B cell (primary cell): ENCODE data around the gene TNIK. TPM values are rescaled to one million over a fixed set of nuclear protein-coding genes. Genes with fewer than 3 reads are reported as not detected.

Experiments used
- ATAC-seq: fragments of 200-7000 bp; cut with Tn5 transposase; one replicate; pipeline ENCODE4 v1.10.0; 2021; ENCODE audit warnings: low read depth, mild to moderate bottlenecking, moderate number of reproducible peaks, moderate library complexity
- CTCF ChIA-PET: fragments of 350-600 bp; sonication (Branson Sonifier 250); formaldehyde crosslinking; loops from one replicate; lab custom pipeline; 2021; ENCODE audit warnings: antibody characterized with exemption, inconsistent platforms; lab: Charles Lee
- POLR2A ChIA-PET: fragments of 350-600 bp; sonication (Branson Sonifier 250); formaldehyde crosslinking; loops from one replicate; lab custom pipeline; 2021; ENCODE audit warnings: antibody characterized with exemption; lab: Charles Lee
- DNase-seq: peaks from one replicate; pipeline ENCODE4 v3.0.0; 2013
- H2AFZ ChIP-seq: 2 replicates; pipeline ENCODE4 v1.6.1; 2012; ENCODE audit warnings: mild to moderate bottlenecking, low read depth, low read length; ENCODE audit not compliant: insufficient read depth, poor library complexity, severe bottlenecking
- H3K27ac ChIP-seq, 2 donors: 1 replicate in 1 of 2; 2 replicates in 1 of 2; pipeline ENCODE4 v1.5.1; 2012 to 2013; ENCODE audit warnings: low read length in 2 of 2, mild to moderate bottlenecking in 2 of 2, moderate library complexity in 1 of 2
- H3K27me3 ChIP-seq, 4 experiments: fragments of 200-600 bp in 1 of 4; sonication (generic) in 1 of 4; replicated peaks in 1 of 4; 1 replicate in 2 of 4; 2 replicates in 2 of 4; pipeline versions ENCODE4 v1.6.1 to v1.7.0; 2013 to 2016; ENCODE audit warnings: low read length in 3 of 4, mild to moderate bottlenecking in 2 of 4, mixed read lengths in 1 of 4, moderate library complexity in 1 of 4; ENCODE audit not compliant: insufficient read depth in 4 of 4, control insufficient read depth in 3 of 4; ENCODE audit errors: control extremely low read depth in 1 of 4
- H3K36me3 ChIP-seq, 2 experiments: replicated peaks in 1 of 2; 1 replicate in 1 of 2; 2 replicates in 1 of 2; pipeline versions ENCODE4 v1.6.1 to v1.7.1; 2013; ENCODE audit warnings: low read length in 1 of 2; ENCODE audit not compliant: insufficient read depth in 2 of 2, control insufficient read depth in 1 of 2; ENCODE audit errors: control extremely low read depth in 1 of 2, extremely low read depth in 1 of 2
- H3K4me1 ChIP-seq, 2 donors: fragments of 200-600 bp in 1 of 2; sonication (generic) in 1 of 2; 1 replicate in 1 of 2; 2 replicates in 1 of 2; pipeline versions ENCODE4 v1.5.1 to v1.6.1; 2013 to 2017; ENCODE audit warnings: low read length in 2 of 2; ENCODE audit not compliant: control insufficient read depth in 2 of 2, insufficient read depth in 2 of 2
- H3K4me2 ChIP-seq: replicated peaks from 2 replicates; pipeline ENCODE3; 2012; ENCODE audit warnings: mild to moderate bottlenecking, low read depth, low read length; ENCODE audit not compliant: poor library complexity, severe bottlenecking
- H3K4me3 ChIP-seq, 5 experiments: fragments of 200-600 bp in 1 of 5; sonication (generic) in 1 of 5; 1 replicate in 3 of 5; 2 replicates in 2 of 5; pipeline versions ENCODE4 v1.5.1 to v1.7.0; 2011 to 2016; ENCODE audit warnings: low read length in 4 of 5, mild to moderate bottlenecking in 4 of 5, low read depth in 2 of 5, control low read depth in 1 of 5, moderate library complexity in 1 of 5; ENCODE audit not compliant: insufficient read depth in 1 of 5; ENCODE audit errors: control extremely low read depth in 1 of 5, extremely low read depth in 1 of 5
- H3K79me2 ChIP-seq: fragments of 200-600 bp; sonication (generic); one replicate; pipeline ENCODE4 v1.6.0; 2016; ENCODE audit warnings: low read length; ENCODE audit not compliant: control insufficient read depth, insufficient read depth
- H3K9ac ChIP-seq: fragments of 200-600 bp; sonication (generic); 2 replicates; pipeline ENCODE4 v1.6.1; 2017; ENCODE audit warnings: mild to moderate bottlenecking, low read length, moderate library complexity
- H3K9me3 ChIP-seq, 3 donors: one replicate each; pipeline versions ENCODE4 v1.6.1 to v1.7.1; 2013; ENCODE audit warnings: low read length in 2 of 3; ENCODE audit not compliant: control insufficient read depth in 2 of 3, insufficient read depth in 1 of 3; ENCODE audit errors: control extremely low read depth in 1 of 3
- H4K20me1 ChIP-seq: 2 replicates; pipeline ENCODE4 v1.6.0; 2012; ENCODE audit warnings: mild to moderate bottlenecking, low read length; ENCODE audit not compliant: insufficient read depth, control insufficient read depth, poor library complexity, severe bottlenecking
- H3K27ac Mint-ChIP-seq: one replicate; pipeline ENCODE4 v1.8.0; 2021; ENCODE audit warnings: mixed read lengths
- H3K27me3 Mint-ChIP-seq: one replicate; pipeline ENCODE4 v1.8.0; 2021; ENCODE audit warnings: mixed read lengths
- H3K4me1 Mint-ChIP-seq: one replicate; pipeline ENCODE4 v1.8.0; 2021; ENCODE audit warnings: mixed read lengths
- H3K4me3 Mint-ChIP-seq: one replicate; pipeline ENCODE4 v1.8.0; 2021; ENCODE audit warnings: mixed read lengths
- H3K9me3 Mint-ChIP-seq: one replicate; pipeline ENCODE4 v1.8.0; 2022; ENCODE audit warnings: mixed read lengths; ENCODE audit not compliant: insufficient read depth
- EZH2 ChIP-seq: IDR thresholded peaks from 2 replicates; pipeline ENCODE4 v1.6.1; 2012; ENCODE audit warnings: borderline replicate concordance, low read depth, mild to moderate bottlenecking, moderate library complexity, low read length; ENCODE audit not compliant: insufficient read depth, poor library complexity, severe bottlenecking
- WGBS: methylation state at CpG from one replicate; pipeline ENCODE4 v1.1.5; 2013; ENCODE audit warnings: missing lambda C conversion rate; ENCODE audit not compliant: insufficient coverage; 5-methylcytosine and 5-hydroxymethylcytosine counted together
- intact Hi-C: fragments of 100-400 bp; cut with micrococcal nuclease; formaldehyde crosslinking; loops from one replicate; pipeline ENCODE4 v1.10.0; 2022
- polyA plus RNA-seq: library from polyadenylated mRNA; depleted of rRNA; stranded (reverse); fragments of >200 nt; gene quantifications from 2 replicates; pipeline ENCODE4 v1.2.3, GENCODE V29; 2012
- total RNA-seq, 2 donors: library from RNA; stranded (reverse); fragments of 120-200 nt in 1 of 2; gene quantifications; 1 replicate in 1 of 2; 2 replicates in 1 of 2; pipeline versions ENCODE4 v1.2.3 to v1.2.4, GENCODE V29; 2013 to 2022
- TF ChIP-seq, protein P1 (sequence below): fragments of 200-600 bp; IDR thresholded peaks from one replicate; pipeline ENCODE4 v1.8.0; 2022; ENCODE audit warnings: antibody characterized with exemption, mild to moderate bottlenecking

Gene TNIK
- total and polyA plus RNA-seq, 2 donors (not counting 1 experiment from before 2014, with no cell fraction given), result 0.66 to 7.7 TPM

DNA sequence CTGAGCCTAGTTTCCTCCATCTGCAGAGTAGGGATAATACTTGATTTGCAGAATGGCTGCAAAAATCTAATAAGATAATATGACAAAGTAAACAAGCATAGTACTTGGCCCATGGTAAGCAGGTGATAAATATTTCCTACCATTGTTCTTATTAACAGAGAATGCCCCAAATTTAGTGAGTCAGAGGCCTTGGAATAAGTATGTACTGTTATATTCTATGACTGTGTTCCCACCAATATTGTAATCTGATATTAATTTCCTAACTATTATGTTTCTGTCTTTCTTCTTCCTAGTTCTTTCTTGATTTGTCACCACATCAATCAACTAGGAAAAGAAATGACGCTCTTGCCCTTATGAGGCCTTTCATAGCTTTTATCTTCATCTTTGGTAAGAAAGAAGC is 255.3 kb downstream of the TNIK start:
- H3K9me3 Mint-ChIP-seq, result no peaks in the 10 kb centered on the region
- ChIA-PET POLR2A (no interaction called here), CTCF (no interaction called here)
- no peaks in the 10 kb centered on the region for H3K27me3 Mint-ChIP-seq
- H3K4me1 Mint-ChIP-seq, result no peaks in the 10 kb centered on the region
- DNase-seq (no peak), ATAC-seq (no peak)
- Histone ChIP-seq H3K36me3 (no peaks in the 10 kb centered on the region), H2AFZ (no peak overlapping the region), H4K20me1 (no peaks in the 10 kb centered on the region), H3K4me3 (no peak overlapping the region), H3K9ac (no peak overlapping the region), H3K9me3 (no peaks in the 10 kb centered on the region), H3K27me3 (no peaks in the 10 kb centered on the region), H3K4me1 (no peaks in the 10 kb centered on the region), H3K4me2 (no peak overlapping the region), H3K79me2 (no peaks in the 10 kb centered on the region), H3K27ac (no peak overlapping the region)
- H3K27ac Mint-ChIP-seq, result no peak overlapping the region
- no CpG with 5 or more reads among the region's 1 CpG for WGBS
- intact Hi-C loops, result no loop called here
- no peak for TF ChIP-seq EZH2
- TF ChIP-seq, protein P1, sequence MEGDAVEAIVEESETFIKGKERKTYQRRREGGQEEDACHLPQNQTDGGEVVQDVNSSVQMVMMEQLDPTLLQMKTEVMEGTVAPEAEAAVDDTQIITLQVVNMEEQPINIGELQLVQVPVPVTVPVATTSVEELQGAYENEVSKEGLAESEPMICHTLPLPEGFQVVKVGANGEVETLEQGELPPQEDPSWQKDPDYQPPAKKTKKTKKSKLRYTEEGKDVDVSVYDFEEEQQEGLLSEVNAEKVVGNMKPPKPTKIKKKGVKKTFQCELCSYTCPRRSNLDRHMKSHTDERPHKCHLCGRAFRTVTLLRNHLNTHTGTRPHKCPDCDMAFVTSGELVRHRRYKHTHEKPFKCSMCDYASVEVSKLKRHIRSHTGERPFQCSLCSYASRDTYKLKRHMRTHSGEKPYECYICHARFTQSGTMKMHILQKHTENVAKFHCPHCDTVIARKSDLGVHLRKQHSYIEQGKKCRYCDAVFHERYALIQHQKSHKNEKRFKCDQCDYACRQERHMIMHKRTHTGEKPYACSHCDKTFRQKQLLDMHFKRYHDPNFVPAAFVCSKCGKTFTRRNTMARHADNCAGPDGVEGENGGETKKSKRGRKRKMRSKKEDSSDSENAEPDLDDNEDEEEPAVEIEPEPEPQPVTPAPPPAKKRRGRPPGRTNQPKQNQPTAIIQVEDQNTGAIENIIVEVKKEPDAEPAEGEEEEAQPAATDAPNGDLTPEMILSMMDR, result no peak
- no peak overlapping the region for H3K4me3 Mint-ChIP-seq

DNA sequence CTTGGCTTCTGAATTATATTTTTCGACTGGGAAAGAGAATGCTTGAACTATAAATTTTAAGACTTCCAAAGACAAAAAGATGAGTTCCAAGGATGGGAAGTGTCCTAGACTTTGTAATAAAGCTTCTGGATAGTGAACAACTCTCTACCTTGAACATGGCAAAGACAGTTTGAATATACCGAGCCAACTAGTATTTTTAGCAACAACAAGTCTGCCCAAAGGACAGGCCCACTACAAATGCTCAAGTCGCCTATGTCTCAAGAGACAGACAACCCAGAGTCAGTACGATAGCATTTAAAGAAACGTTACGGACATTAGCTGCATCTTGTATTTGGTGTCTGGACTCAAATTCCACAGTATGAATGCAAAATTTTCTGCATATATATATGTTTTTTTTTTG is 258.4 kb downstream of the TNIK start:
- Histone ChIP-seq H2AFZ (no peak overlapping the region), H3K4me3 (no peak overlapping the region), H3K4me2 (no peak overlapping the region), H3K27ac (no peak overlapping the region), H3K4me1 (no peaks in the 10 kb centered on the region), H3K9me3 (no peaks in the 10 kb centered on the region), H4K20me1 (no peaks in the 10 kb centered on the region), H3K36me3 (no peaks in the 10 kb centered on the region), H3K9ac (no peak overlapping the region), H3K27me3 (no peaks in the 10 kb centered on the region), H3K79me2 (no peaks in the 10 kb centered on the region)
- CTCF ChIA-PET, result no interaction called here
- ATAC-seq (no peak), DNase-seq (no peak)
- H3K4me1 Mint-ChIP-seq, result no peaks in the 10 kb centered on the region
- no peak overlapping the region for H3K27ac Mint-ChIP-seq
- H3K9me3 Mint-ChIP-seq, result no peaks in the 10 kb centered on the region
- no peak for TF ChIP-seq EZH2
- TF ChIP-seq, protein P1, result no peak
- H3K4me3 Mint-ChIP-seq, result no peak overlapping the region
- intact Hi-C loops, result no loop called here
- POLR2A ChIA-PET, result no interaction called here
- no CpG with 5 or more reads among the region's 6 CpGs for WGBS
- H3K27me3 Mint-ChIP-seq, result no peaks in the 10 kb centered on the region
